ENCODE results near the gene PNMA1. TPM values are rescaled to one million over a fixed set of nuclear protein-coding genes. Genes with fewer than 3 reads are reported as not detected.

PNMA1 gene
- total and polyA plus RNA-seq, 2 of the 13 experiments (the other 11 are each of a cell fraction or from before 2014, with no cell fraction given): 7.0 to 8.3 TPM

- TF ChIP-seq FOXJ3 (CRISPR knock-in tag; IDR thresholded peaks at IDR 0.05; ENCODE audit: borderline replicate concordance) (no peak), SUZ12 (IDR thresholded peaks at IDR 0.05; ENCODE audit: low read depth, low read length) (no peak), KLF6 (CRISPR knock-in tag; IDR thresholded peaks at IDR 0.05) (no peak), FUBP1 (CRISPR knock-in tag; IDR thresholded peaks at IDR 0.05; ENCODE audit: borderline replicate concordance) (no peak), GTF3A (CRISPR knock-in tag; conservative IDR thresholded peaks at IDR 0.05) (no peak; the same call in 1 of the 2 replicates), SPEN (CRISPR knock-in tag; IDR thresholded peaks at IDR 0.05; ENCODE audit: low read depth) (peak; percentile 43; the same call in 1 of the 2 replicates), ZSCAN31 (CRISPR knock-in tag; IDR thresholded peaks at IDR 0.05; ENCODE audit: low read depth) (peak; percentile 49), ZNF709 (CRISPR knock-in tag; IDR thresholded peaks at IDR 0.05) (peak; percentile 26; the same call in 1 of the 2 replicates), CBFB (CRISPR knock-in tag; IDR thresholded peaks at IDR 0.05) (no peak), ZFP36L2 (CRISPR knock-in tag; IDR thresholded peaks at IDR 0.05) (no peak), PAWR (CRISPR knock-in tag; IDR thresholded peaks at IDR 0.05; ENCODE audit: borderline replicate concordance) (no peak), ZFAT (CRISPR knock-in tag; conservative IDR thresholded peaks at IDR 0.05) (no peak), ZNF724P (CRISPR knock-in tag; IDR thresholded peaks at IDR 0.05; ENCODE audit: borderline replicate concordance) (0 out of 2 replicates have a peak, but pooled peaks have one; percentile 5), CENPX (CRISPR knock-in tag; IDR thresholded peaks at IDR 0.05) (no peak), KAT8 (CRISPR knock-in tag; IDR thresholded peaks at IDR 0.05) (no peak), DR1 (CRISPR knock-in tag; IDR thresholded peaks at IDR 0.05) (no peak), KDM6A (CRISPR knock-in tag; IDR thresholded peaks at IDR 0.05; ENCODE audit: low read depth) (no peak), ZNF225 (CRISPR knock-in tag; IDR thresholded peaks at IDR 0.05) (0 out of 2 replicates have a peak, but pooled peaks have one; percentile 43), SP5 (CRISPR knock-in tag; IDR thresholded peaks at IDR 0.05; ENCODE audit: borderline replicate concordance, low read depth) (peak; percentile 61; the same call in 1 of the 2 replicates), PPARG (CRISPR knock-in tag; conservative IDR thresholded peaks at IDR 0.05) (no peak), ZNF562 (CRISPR knock-in tag; IDR thresholded peaks at IDR 0.05; ENCODE audit: borderline replicate concordance) (no peak), IRX3 (CRISPR knock-in tag; IDR thresholded peaks at IDR 0.05; ENCODE audit: borderline replicate concordance, low read depth) (peak; percentile 60; the same call in 1 of the 2 replicates), ZNF354B (CRISPR knock-in tag; IDR thresholded peaks at IDR 0.05) (no peak), E2F5 (CRISPR knock-in tag; conservative IDR thresholded peaks at IDR 0.05) (no peak; the same call in 1 of the 2 replicates), PRPF4 (IDR thresholded peaks at IDR 0.05; ENCODE audit: low read depth, low read length, poor library complexity, severe bottlenecking) (no peak), ZNF703 (CRISPR knock-in tag; IDR thresholded peaks at IDR 0.05; ENCODE audit: borderline replicate concordance) (no peak), ZNF432 (CRISPR knock-in tag; IDR thresholded peaks at IDR 0.05; ENCODE audit: borderline replicate concordance) (no peak), ZFYVE20 (CRISPR knock-in tag; IDR thresholded peaks at IDR 0.05; ENCODE audit: borderline replicate concordance, low read depth) (0 out of 2 replicates have a peak, but pooled peaks have one; percentile 17), ZFP62 (CRISPR knock-in tag; IDR thresholded peaks at IDR 0.05) (no peak), ZNF383 (CRISPR knock-in tag; IDR thresholded peaks at IDR 0.05; ENCODE audit: borderline replicate concordance) (no peak)
Measured at GRCh38 chr14:73713803-73714655, at the start of gene PNMA1 (continued).

All from HepG2 (cell line).